Common myeloid progenitor, CD34-positive (primary cell): Measurements from ENCODE around the gene FGF12.

Source experiments
- CTCF ChIA-PET: fragments of 350-600 bp; sonication (Branson Sonifier 250); formaldehyde crosslinking; loops from one replicate; lab custom pipeline; 2021; ENCODE audit warnings: antibody characterized with exemption; lab: Charles Lee
- POLR2A ChIA-PET: fragments of 350-600 bp; sonication (Branson Sonifier 250); formaldehyde crosslinking; loops from one replicate; lab custom pipeline; 2021; ENCODE audit warnings: antibody characterized with exemption; lab: Charles Lee
- DNase-seq, 3 donors: peaks; one replicate each; pipeline versions ENCODE4 v3.0.0 to v3.0.0-alpha.2; 2013
- H3K27ac ChIP-seq, 2 experiments: 1 replicate in 1 of 2; 2 replicates in 1 of 2; pipeline ENCODE4 v1.7.0; 2013; ENCODE audit warnings: inconsistent platforms in 2 of 2, low read length in 2 of 2, mild to moderate bottlenecking in 2 of 2, low read depth in 1 of 2, moderate library complexity in 1 of 2; ENCODE audit not compliant: severe bottlenecking in 2 of 2, insufficient read depth in 1 of 2, poor library complexity in 1 of 2
- H3K27me3 ChIP-seq, 5 experiments: replicated peaks in 2 of 5; 1 replicate in 3 of 5; 2 replicates in 2 of 5; pipeline versions ENCODE4 v1.6.1 to v1.7.0; 2013; ENCODE audit warnings: low read length in 4 of 5, mild to moderate bottlenecking in 2 of 5, moderate library complexity in 2 of 5, inconsistent platforms in 1 of 5; ENCODE audit not compliant: insufficient read depth in 5 of 5, control insufficient read depth in 4 of 5
- H3K36me3 ChIP-seq, 4 experiments: 1 replicate in 2 of 4; 2 replicates in 2 of 4; pipeline versions ENCODE4 v1.6.1 to v1.7.0; 2013; ENCODE audit warnings: low read length in 3 of 4, control low read depth in 1 of 4, mild to moderate bottlenecking in 1 of 4; ENCODE audit not compliant: control insufficient read depth in 4 of 4, insufficient read depth in 4 of 4
- H3K4me1 ChIP-seq, 4 experiments: 1 replicate in 3 of 4; 2 replicates in 1 of 4; pipeline versions ENCODE4 v1.6.1 to v1.7.1; 2013; ENCODE audit warnings: low read length in 3 of 4, mild to moderate bottlenecking in 3 of 4, control low read depth in 1 of 4, inconsistent platforms in 1 of 4, moderate library complexity in 1 of 4; ENCODE audit not compliant: control insufficient read depth in 4 of 4, insufficient read depth in 4 of 4; ENCODE audit errors: control extremely low read depth in 1 of 4
- H3K4me3 ChIP-seq, 7 experiments: 1 replicate in 4 of 7; 2 replicates in 3 of 7; pipeline versions ENCODE4 v1.5.1 to v1.7.0; 2013; ENCODE audit warnings: mild to moderate bottlenecking in 7 of 7, low read length in 6 of 7, moderate library complexity in 6 of 7, inconsistent platforms in 2 of 7, low read depth in 2 of 7, control low read depth in 1 of 7; ENCODE audit not compliant: insufficient read depth in 4 of 7, control insufficient read depth in 1 of 7; ENCODE audit errors: extremely low read depth in 1 of 7
- H3K9me3 ChIP-seq, 5 experiments: 1 replicate in 4 of 5; 2 replicates in 1 of 5; pipeline versions ENCODE4 v1.6.1 to v1.7.1; 2013; ENCODE audit warnings: low read length in 4 of 5, mild to moderate bottlenecking in 2 of 5, inconsistent platforms in 1 of 5, low read depth in 1 of 5, moderate library complexity in 1 of 5; ENCODE audit not compliant: control insufficient read depth in 4 of 5, insufficient read depth in 2 of 5; ENCODE audit errors: control extremely low read depth in 1 of 5
- WGBS: methylation state at CpG from one replicate; pipeline ENCODE4 v1.1.5; 2013; ENCODE audit not compliant: insufficient coverage; 5-methylcytosine and 5-hydroxymethylcytosine counted together

The FGF12 gene

GRCh38 chr3:192313605-192314004 lies 413.7 kb downstream of the FGF12 start:
- no peak for DNase-seq
- H3K27ac ChIP-seq, result no peak overlapping the region
- H3K4me1 ChIP-seq, result no peaks in the 10 kb centered on the region
- H3K36me3 ChIP-seq, result no peaks in the 10 kb centered on the region
- no peaks in the 10 kb centered on the region for H3K27me3 ChIP-seq
- H3K9me3 ChIP-seq, result no peaks in the 10 kb centered on the region
- CTCF ChIA-PET, result no interaction called here
- POLR2A ChIA-PET, result no interaction called here
- H3K4me3 ChIP-seq, result no peak overlapping the region

- ChIA-PET CTCF (no interaction called here), POLR2A (no interaction called here)
- Histone ChIP-seq H3K4me1 (no peaks in the 10 kb centered on the region), H3K27me3 (peaks cover 0 to 3% (median 0%) of the 10 kb centered on the region in 5 experiments), H3K9me3 (no peaks in the 10 kb centered on the region), H3K27ac (no peak overlapping the region), H3K36me3 (no peaks in the 10 kb centered on the region), H3K4me3 (no peak overlapping the region)
- no CpG with 5 or more reads among the region's 3 CpGs for WGBS
- no peak for DNase-seq
These were observed 419.7 kb downstream of the FGF12 start for GRCh38 chr3:192307631-192308030.

- ChIA-PET POLR2A (no interaction called here), CTCF (no interaction called here)
- H3K36me3 ChIP-seq, result no peaks in the 10 kb centered on the region
- no peak overlapping the region for H3K27ac ChIP-seq
- no peaks in the 10 kb centered on the region for H3K4me1 ChIP-seq
- no peak for DNase-seq
- 89% methylated on average over 3 of the region's 3 CpGs for WGBS
- no peak overlapping the region for H3K4me3 ChIP-seq
- H3K9me3 ChIP-seq, result no peaks in the 10 kb centered on the region
- peaks cover 0 to 3% (median 0%) of the 10 kb centered on the region in 5 experiments for H3K27me3 ChIP-seq
These were observed 424.1 kb downstream of the FGF12 start for GRCh38 chr3:192303235-192303634.

GRCh38 chr3:192302721-192303120 lies 424.6 kb downstream of the FGF12 start:
- Histone ChIP-seq H3K27me3 (peaks cover 0 to 3% (median 0%) of the 10 kb centered on the region in 5 experiments), H3K9me3 (no peaks in the 10 kb centered on the region), H3K27ac (no peak overlapping the region), H3K4me3 (no peak overlapping the region), H3K36me3 (no peaks in the 10 kb centered on the region), H3K4me1 (no peaks in the 10 kb centered on the region)
- POLR2A ChIA-PET, result no interaction called here
- CTCF ChIA-PET, result no interaction called here
- no peak for DNase-seq

- CTCF ChIA-PET, result no interaction called here
- Histone ChIP-seq H3K4me3 (no peak overlapping the region), H3K27me3 (peaks cover 0 to 3% (median 0%) of the 10 kb centered on the region in 5 experiments), H3K36me3 (no peaks in the 10 kb centered on the region), H3K9me3 (no peaks in the 10 kb centered on the region), H3K27ac (no peak overlapping the region), H3K4me1 (no peaks in the 10 kb centered on the region)
- DNase-seq, result no peak
- 100% methylated on average over 1 of the region's 1 CpG for WGBS
- POLR2A ChIA-PET, result no interaction called here
These were observed 427.4 kb downstream of the FGF12 start for GRCh38 chr3:192299921-192300320.

GRCh38 chr3:192296845-192297244 lies 430.5 kb downstream of the FGF12 start:
- 100% methylated on average over 4 of the region's 4 CpGs for WGBS

GRCh38 chr3:192284443-192285072 lies 442.8 kb downstream of the FGF12 start:
- ChIA-PET POLR2A (no interaction called here), CTCF (no interaction called here)
- Histone ChIP-seq H3K27ac (no peak overlapping the region), H3K27me3 (no peaks in the 10 kb centered on the region), H3K4me1 (no peaks in the 10 kb centered on the region), H3K9me3 (no peaks in the 10 kb centered on the region), H3K36me3 (no peaks in the 10 kb centered on the region), H3K4me3 (no peak overlapping the region)
- DNase-seq, result no peak
- WGBS, result no CpG with 5 or more reads among the region's 2 CpGs

More at GRCh38 chr3:192296845-192297244, 430.5 kb downstream of the FGF12 start:
- Histone ChIP-seq H3K36me3 (no peaks in the 10 kb centered on the region), H3K27me3 (no peaks in the 10 kb centered on the region), H3K27ac (no peak overlapping the region), H3K9me3 (no peaks in the 10 kb centered on the region), H3K4me1 (no peaks in the 10 kb centered on the region), H3K4me3 (no peak overlapping the region)
- ChIA-PET POLR2A (no interaction called here), CTCF (no interaction called here)
- DNase-seq, result no peak
